ENCODE data around the gene AGBL2.

- TF ChIP-seq CTCF (IDR thresholded peaks at IDR 0.05; ENCODE audit: extremely low read depth in 1 of 2, insufficient read depth in 1 of 2, low read depth in 1 of 2, low read length in 2 of 2) (no peak), EZH2 (IDR thresholded peaks at IDR 0.05; ENCODE audit: borderline replicate concordance, low read depth, low read length, severe bottlenecking) (no peak), POLR2A (IDR thresholded peaks at IDR 0.05; ENCODE audit: low read depth, low read length) (no peak), FOS (IDR thresholded peaks at IDR 0.05; ENCODE audit: borderline replicate concordance, insufficient read depth, low read length) (no peak), GATA2 (IDR thresholded peaks at IDR 0.05; ENCODE audit: insufficient read depth, insufficient read length, low read depth, low read length) (no peak), POLR2AphosphoS5 (IDR thresholded peaks at IDR 0.05; ENCODE audit: insufficient read depth, low read depth, low read length) (no peak)
Measured at GRCh38 chr11:47659276-47659675, 55.9 kb downstream of the AGBL2 start.
